AG09309 (cell line): Measurements from ENCODE around the gene HLA-DRB5.
"Not testable (repeated sequence)": the region's sequence is repeated elsewhere in the genome, so short reads cannot be mapped to it uniquely, and the experiment has no call there.

Experiments used
- DNase-seq: peaks from one replicate; pipeline ENCODE4 v3.0.0-alpha.2; 2010; ENCODE audit warnings: low read depth
- H3K4me3 ChIP-seq: 2 replicates; pipeline ENCODE4 v1.5.1; 2011; ENCODE audit warnings: mild to moderate bottlenecking, low read depth, low read length, moderate library complexity; ENCODE audit not compliant: control insufficient read depth
- CTCF ChIP-seq: IDR thresholded peaks from 2 replicates; pipeline ENCODE4 v1.5.1; 2011; ENCODE audit warnings: mild to moderate bottlenecking, low read depth, low read length, inconsistent platforms; ENCODE audit not compliant: insufficient read depth, control insufficient read depth; ENCODE audit errors: missing control alignments

The HLA-DRB5 gene

GRCh38 chr6:32529697-32530430, at the start of gene HLA-DRB5:
HLA-DRB5 (minus strand) TSS chr6:32530287; CDS start chr6:32530224, 63 bp downstream.
- DNase-seq = no peak
- TF ChIP-seq CTCF = no peak
- no peak within 1 kb of the TSS for H3K4me3 ChIP-seq

GRCh38 chr6:32578962-32579361, 48.9 kb upstream of the HLA-DRB5 start:
- TF ChIP-seq CTCF = no peak
- DNase-seq = no peak
- no peak overlapping the region for H3K4me3 ChIP-seq

GRCh38 chr6:32577493-32577892, 47.4 kb upstream of the HLA-DRB5 start:
- DNase-seq, H3K4me3 ChIP-seq: not testable (repeated sequence)

- no peak for TF ChIP-seq CTCF
Observed at GRCh38 chr6:32576250-32576649, 46.2 kb upstream of the HLA-DRB5 start.

GRCh38 chr6:32570363-32570905, 40.3 kb upstream of the HLA-DRB5 start:
- TF ChIP-seq CTCF = no peak
- H3K4me3 ChIP-seq = no peak overlapping the region
- no peak for DNase-seq

More at GRCh38 chr6:32576250-32576649, 46.2 kb upstream of the HLA-DRB5 start:
- no peak overlapping the region for H3K4me3 ChIP-seq
- no peak for DNase-seq

- no peak overlapping the region for H3K4me3 ChIP-seq
- no peak for DNase-seq
- no peak for TF ChIP-seq CTCF
Observed at GRCh38 chr6:32568561-32568960, 38.5 kb upstream of the HLA-DRB5 start.

- no peak for DNase-seq
- TF ChIP-seq CTCF = no peak
- no peak overlapping the region for H3K4me3 ChIP-seq
Observed at GRCh38 chr6:32566957-32567356, 36.9 kb upstream of the HLA-DRB5 start.
